Measurements from ENCODE around the gene OR52A1.

- TF ChIP-seq CTCF (conservative IDR thresholded peaks at IDR 0.05; ENCODE audit: low read length) = peak; percentile 91
- no peak for TF ChIP-seq EZH2phosphoT487 (IDR thresholded peaks at IDR 0.05; ENCODE audit: borderline replicate concordance, low read depth, low read length)
Observed at GRCh38 chr11:5123802-5124521, 30.6 kb downstream of the OR52A1 start.

Data from OCI-LY7 (cell line).